HG02870 (cell line): ENCODE results near the gene SEC14L1.
"Not testable (repeated sequence)": the region's sequence is repeated elsewhere in the genome, so short reads cannot be mapped to it uniquely, and the experiment has no call there.

Source experiments
- ATAC-seq: cut with Tn5 transposase; IDR thresholded peaks from one replicate; pipeline ENCODE4 v1.9.1; 2021; ENCODE audit warnings: mild to moderate bottlenecking, moderate library complexity; ENCODE audit not compliant: unreplicated experiment

Gene SEC14L1

DNA sequence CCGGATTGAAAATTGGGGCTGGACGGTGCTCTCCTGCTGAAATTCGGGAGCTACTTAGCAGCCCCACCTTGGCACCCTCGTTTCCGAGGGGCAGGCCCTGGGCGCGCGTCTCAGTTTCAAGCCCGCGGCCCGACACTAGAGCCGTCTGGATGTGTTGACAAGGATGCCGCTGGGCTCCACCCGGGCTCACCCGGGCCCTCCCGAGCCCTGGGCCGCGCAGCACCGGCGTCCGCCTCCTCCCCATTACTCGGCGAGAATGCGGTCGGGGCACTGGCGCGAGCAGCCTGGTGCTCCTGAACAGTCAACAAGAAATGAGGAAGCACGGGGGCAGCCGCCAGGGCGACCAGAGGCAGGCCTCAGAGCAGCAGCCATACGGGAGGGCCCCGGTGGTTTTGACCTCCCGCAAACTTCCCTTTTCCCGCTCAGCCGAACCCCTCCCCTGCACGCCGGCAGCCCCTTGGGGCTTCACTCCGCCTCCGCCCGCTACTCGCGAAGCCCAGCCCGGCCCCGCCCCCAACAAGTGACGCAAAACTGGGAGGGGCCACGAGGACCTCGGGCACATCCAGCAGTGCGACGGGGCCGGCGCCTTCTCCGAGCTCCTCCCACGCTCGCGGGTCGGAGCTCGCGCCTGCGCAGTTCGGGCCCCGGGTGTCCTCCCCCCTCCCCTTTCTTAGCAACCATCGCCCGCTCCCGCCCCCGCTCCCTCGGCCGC lies 447 bp upstream of the SEC14L1 start:
- ATAC-seq, result peak; percentile 83

DNA sequence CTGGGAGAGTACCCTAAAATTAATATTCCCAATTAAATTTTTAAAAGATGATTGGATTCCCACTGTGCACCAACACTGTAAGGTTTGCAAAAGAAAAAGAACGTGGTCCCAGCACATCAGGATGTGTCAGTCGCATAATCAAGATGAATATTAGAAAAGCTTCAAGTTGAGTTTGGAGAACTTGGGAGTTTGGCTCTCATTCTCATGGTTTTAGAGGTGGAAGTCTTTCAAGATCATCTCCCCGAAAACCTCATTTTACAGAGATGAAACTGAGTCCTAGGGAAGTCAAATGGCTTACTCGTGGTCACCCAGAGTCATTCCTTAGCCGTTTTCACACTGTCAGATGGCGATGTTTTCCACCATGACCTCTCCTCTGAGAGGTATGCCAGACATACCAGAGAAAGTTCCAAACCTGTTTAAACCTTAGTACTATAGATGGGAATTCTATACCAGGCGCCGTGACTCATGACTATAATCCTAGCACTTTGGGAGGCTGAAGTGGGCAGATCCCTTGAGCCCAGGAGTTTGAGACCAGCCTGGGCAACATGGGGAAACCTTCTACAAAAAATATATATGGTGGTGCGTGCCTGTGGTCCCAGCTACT lies 1.2 kb downstream of the SEC14L1 start:
- ATAC-seq, result no peak

- no peak for ATAC-seq
Observed at GRCh38 chr17:77142689-77143088, 1.9 kb downstream of the SEC14L1 start.

DNA sequence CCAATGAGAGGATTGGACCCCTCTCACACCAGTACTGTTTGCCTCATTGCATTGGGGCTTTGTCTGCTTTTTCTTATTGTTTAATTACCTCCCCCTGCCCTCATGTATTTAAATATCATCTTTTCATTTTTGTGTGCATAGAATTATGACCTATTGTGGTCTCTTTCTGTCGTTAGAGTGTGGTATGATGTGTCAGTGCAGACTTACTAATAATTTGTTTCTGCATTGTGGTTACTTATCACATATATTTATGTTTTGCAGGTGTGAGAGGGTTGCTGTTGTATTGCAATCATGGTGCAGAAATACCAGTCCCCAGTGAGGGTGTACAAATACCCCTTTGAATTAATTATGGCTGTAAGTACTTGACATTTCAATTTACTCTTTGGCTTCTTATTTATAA lies 2.5 kb downstream of the SEC14L1 start:
- ATAC-seq, result no peak

DNA sequence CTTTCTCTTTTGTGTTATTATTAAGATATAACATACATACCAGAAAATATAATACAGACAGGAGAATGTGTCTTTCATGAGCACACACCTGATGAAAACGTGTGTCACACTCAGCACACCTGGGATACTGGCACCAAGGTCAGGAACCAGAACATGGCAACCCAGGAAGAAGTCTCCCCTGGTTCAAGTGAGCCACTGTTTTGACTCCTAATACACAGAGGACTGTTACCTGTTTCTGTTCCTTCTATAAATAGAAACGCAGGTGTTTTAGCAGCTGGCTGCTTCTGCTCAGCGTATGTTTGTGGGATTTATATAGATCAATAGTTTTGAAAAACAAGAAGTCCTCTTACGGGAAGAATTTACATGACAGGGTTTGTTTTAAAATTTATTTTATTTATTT lies 3.5 kb downstream of the SEC14L1 start:
- ATAC-seq, result no peak

GRCh38 chr17:77145224-77145611 lies 4.4 kb downstream of the SEC14L1 start:
- ATAC-seq, result no peak

DNA sequence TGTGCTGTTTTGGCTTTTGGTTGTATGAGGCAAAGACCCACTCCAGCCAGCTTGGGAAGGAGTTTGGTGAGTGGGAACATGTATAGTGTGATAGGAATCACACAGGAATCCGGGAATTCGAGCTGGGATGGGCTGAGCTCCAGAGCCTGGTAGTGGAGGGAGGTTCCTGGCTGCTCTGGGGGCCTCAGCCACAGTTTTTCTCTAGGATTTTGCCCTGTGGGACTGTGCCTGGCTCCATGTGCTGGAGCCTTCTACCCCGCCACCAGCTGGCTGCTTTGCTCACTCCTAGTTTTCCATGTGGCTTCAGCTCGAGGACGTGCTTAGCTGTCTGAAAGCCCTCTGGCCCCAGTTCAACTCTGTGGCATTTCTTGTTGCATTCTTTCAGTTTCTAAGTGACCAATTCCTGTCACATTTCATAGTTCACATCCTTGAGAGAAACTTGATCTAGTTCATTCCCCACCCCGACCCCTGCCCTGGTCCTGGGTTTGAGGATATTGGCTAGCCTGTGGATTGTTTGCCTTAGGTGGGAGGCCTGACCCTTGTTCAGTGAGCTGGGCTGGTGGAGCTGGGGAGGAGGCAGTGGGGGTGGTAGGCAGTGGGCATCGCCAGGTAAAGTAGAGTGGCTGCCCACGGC lies 5.0 kb downstream of the SEC14L1 start:
- ATAC-seq, result peak; percentile 28

DNA sequence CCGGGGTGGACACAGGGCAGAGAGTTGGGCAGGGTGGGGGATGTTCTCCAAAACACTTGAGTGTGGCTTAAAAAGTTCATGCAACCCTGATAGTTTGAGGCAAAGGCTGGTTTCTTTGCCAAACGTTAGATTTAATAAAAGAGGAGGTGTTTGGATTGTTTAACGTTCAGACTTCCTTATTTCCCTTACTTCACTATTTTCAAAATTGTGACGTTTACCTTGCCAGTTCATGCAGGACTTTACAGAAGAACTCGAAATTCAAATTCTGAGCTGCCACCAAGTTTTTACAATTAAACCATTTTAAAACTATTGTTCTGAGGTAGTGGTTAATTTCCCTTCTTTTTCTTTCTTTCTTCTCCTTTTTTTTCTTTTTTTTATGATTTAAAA lies 5.5 kb downstream of the SEC14L1 start:
- no peak for ATAC-seq

DNA sequence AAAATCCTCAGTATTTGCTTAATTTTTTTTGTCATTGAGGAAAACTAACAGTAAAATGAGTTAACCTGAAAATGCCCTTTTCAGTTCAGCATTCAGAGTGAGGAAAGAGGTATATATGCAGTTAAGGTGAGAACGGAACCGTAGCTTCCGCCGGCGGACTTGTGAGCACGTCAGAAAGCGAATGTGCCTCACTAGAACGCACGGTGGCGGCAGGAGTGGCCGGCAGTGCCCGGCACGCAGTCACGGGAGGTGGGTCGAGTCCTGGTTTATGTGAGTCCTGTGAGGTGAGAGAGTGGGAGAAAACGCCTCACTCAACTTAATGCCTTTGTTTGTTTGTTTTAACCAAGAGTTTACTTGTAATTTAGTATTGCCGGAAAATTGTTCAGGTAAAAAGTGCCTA lies 6.1 kb downstream of the SEC14L1 start:
- no peak for ATAC-seq

GRCh38 chr17:77147357-77147801 lies 6.6 kb downstream of the SEC14L1 start:
- ATAC-seq, result no peak

GRCh38 chr17:77148077-77148939 lies 7.5 kb downstream of the SEC14L1 start:
- no peak for ATAC-seq

DNA sequence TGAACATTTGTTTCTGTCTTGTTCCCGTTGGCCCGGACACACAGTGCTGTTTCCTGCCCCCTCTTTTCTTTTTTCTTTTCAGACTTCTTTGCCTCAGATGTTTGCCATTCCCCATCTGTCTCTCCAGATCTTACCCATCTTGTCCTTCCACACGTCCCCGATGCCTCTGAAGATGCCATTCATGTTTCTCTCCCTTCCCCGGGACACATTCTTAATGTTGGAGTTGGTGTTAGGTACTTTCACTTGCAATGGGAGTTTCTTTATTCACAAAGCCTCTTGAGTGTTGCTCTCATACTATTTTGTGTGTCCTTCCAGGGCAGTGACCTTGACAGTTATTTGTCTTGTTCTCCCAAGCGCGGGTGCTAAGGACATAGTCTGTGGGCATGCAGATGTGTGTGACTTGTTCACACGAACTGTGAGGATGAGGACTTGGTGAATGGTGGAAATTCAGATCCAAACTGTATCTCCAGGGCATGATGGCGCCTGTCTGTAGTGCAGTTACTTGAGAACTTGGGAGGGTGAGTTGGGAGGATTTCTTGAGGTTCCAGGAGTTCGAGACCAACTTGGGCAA lies 8.3 kb downstream of the SEC14L1 start:
- no peak for ATAC-seq

DNA sequence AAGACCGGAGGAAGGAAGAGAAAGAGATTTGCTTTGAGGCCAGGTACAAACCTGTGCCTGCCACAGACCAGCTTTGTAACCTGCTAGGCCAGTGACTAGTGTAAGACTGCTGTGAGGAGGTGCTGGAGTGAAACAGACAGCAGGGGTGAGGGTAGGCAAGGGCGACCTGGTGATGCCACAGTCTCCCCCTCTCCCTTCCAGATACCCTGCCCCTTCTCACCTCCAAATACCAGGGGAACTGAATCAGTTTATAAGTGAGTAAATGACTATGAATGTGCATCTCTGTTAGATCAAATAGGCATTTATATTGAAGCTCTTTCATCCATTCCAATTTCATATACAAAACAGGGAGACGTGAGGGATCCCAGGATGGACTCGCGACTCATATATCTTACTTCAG lies 9.4 kb downstream of the SEC14L1 start:
- no peak for ATAC-seq

GRCh38 chr17:77151186-77151585 lies 10.4 kb downstream of the SEC14L1 start:
- no peak for ATAC-seq

DNA sequence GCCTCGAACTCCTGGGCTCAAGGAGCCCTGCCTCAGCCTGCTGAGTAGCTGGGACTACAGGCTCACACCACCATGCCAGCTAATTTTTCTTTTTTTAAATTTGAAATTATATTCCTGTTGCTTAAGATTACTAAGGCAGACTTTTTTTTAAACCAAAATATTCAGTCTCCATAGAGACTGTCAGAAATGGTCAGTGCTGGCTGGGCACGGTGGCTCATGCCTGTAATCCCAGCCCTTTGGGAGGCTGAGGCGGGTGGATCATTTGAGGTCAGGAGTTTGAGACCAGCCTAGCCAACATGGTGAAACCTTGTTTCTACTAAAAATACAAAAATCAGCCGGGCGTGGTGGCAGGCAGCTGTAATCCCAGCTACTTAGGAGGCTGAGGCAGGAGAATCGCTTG lies 11.3 kb downstream of the SEC14L1 start:
- ATAC-seq, result not testable (repeated sequence)

DNA sequence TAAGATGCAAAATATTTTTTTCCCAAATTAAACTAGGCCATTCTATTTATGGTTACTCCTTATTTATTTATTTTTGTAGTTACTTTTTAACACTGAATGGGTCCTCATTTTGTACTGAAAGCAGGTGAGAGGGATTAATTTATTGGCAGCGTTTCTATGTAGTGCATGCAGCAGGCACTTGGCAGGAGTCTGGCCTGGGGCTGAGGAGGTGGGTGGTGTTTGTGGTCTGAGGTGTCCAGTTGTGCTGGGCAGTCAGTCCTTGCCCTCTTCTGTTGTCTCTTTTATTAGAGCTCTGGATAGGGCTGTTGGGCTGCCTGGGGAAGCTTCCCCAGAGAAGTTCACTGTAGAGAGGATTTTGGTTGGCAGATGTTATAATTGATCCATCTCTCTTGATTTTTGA lies 12.7 kb downstream of the SEC14L1 start:
- ATAC-seq, result no peak

GRCh38 chr17:77153999-77154586 lies 13.3 kb downstream of the SEC14L1 start:
- no peak for ATAC-seq

- no peak for ATAC-seq
Observed at GRCh38 chr17:77155125-77155524, 14.4 kb downstream of the SEC14L1 start.

DNA sequence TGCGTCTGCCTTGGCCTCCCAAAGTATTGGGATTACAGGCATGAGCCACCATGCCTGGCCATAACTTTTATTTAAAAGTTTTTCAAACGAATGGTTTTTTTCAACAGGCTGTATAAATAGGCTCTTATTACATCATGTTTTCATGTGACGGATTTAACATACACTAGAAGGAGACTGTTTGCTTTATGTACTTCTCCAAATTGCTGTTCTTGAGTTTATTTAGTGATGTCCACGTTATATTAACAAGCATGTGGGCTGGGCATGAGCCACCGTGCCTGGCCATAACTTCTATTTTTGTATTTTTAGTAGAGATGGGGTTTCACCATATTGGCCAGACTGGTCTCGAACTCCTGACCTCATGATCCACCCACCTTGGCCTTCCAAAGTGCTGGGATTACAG lies 17.0 kb downstream of the SEC14L1 start:
- ATAC-seq, result not testable (repeated sequence)

GRCh38 chr17:77160091-77160874 lies 19.5 kb downstream of the SEC14L1 start:
- no peak for ATAC-seq
